Gastrocnemius medialis (tissue), 4 donors: ENCODE data around the gene TGFBR3L. TPM values are rescaled to one million over a fixed set of nuclear protein-coding genes. Genes with fewer than 3 reads are reported as not detected.

Experiments
- ATAC-seq, 2 donors: fragments of 150-250 bp; one replicate each; pipeline ENCODE4 v1.9.1; 2016
- DNase-seq, 2 donors: peaks; one replicate each; pipeline ENCODE4 v3.0.0-alpha.2; 2019
- H3K27ac ChIP-seq, 4 donors: fragments of 200-600 bp; sonication (generic); 1 replicate in 1 of 4; 2 replicates in 3 of 4; pipeline ENCODE4 v1.5.1; 2016 to 2018; ENCODE audit warnings: mild to moderate bottlenecking in 2 of 4, moderate library complexity in 1 of 4
- H3K27me3 ChIP-seq, 3 donors: fragments of 200-600 bp; sonication (generic) in 2 of 3; 1 replicate in 1 of 3; 2 replicates in 2 of 3; pipeline versions ENCODE4 v1.5.1 to v1.6.0; 2016 to 2019; ENCODE audit warnings: mild to moderate bottlenecking in 1 of 3, moderate library complexity in 1 of 3
- H3K36me3 ChIP-seq, 2 donors: fragments of 200-600 bp; sonication (generic) in 1 of 2; one replicate each; pipeline ENCODE4 v1.5.1; 2017 to 2018
- H3K4me1 ChIP-seq, 2 donors: fragments of 200-600 bp; sonication (generic) in 1 of 2; one replicate each; pipeline ENCODE4 v1.5.1; 2016 to 2017; ENCODE audit warnings: mild to moderate bottlenecking in 2 of 2
- H3K4me3 ChIP-seq, 4 donors: fragments of 200-600 bp; sonication (generic) in 3 of 4; 1 replicate in 1 of 4; 2 replicates in 3 of 4; pipeline ENCODE4 v1.5.1; 2016 to 2019; ENCODE audit warnings: mild to moderate bottlenecking in 2 of 4
- H3K9me3 ChIP-seq, 3 donors: fragments of 200-600 bp; sonication (generic) in 2 of 3; 1 replicate in 1 of 3; 2 replicates in 2 of 3; pipeline ENCODE4 v1.5.1; 2016 to 2019
- POLR2A ChIP-seq, 2 donors: fragments of 450-650 bp; IDR thresholded peaks; one replicate each; pipeline ENCODE4 v1.6.1; 2017; ENCODE audit warnings: antibody characterized with exemption in 2 of 2, mild to moderate bottlenecking in 2 of 2, moderate library complexity in 2 of 2
- in situ Hi-C, 4 donors: fragments of 200-750 bp; cut with MboI; loops; one replicate each; pipeline versions ENCODE4 v1.15.0 to v1.8.0; 2017; ENCODE audit warnings: low sequenced_read_pairs in 4 of 4
- intact Hi-C: fragments of 100-400 bp; cut with DNase I; formaldehyde crosslinking; loops from one replicate; pipeline ENCODE4 v1.15.1; 2023; ENCODE audit warnings: low total_unique reads
- total RNA-seq, 4 donors: library from RNA; depleted of rRNA; stranded (reverse); fragments of >200 nt; gene quantifications; one replicate each; pipeline versions ENCODE4 v1.1.0 to v1.2.3, GENCODE V29; 2016
- TF ChIP-seq, protein P1 (sequence below), 5 experiments: fragments of 450-650 bp in 3 of 5; fragments of 200-600 bp in 2 of 5; sonication (generic) in 2 of 5; IDR thresholded peaks in 4 of 5; conservative IDR thresholded peaks in 1 of 5; 1 replicate in 4 of 5; 2 replicates in 1 of 5; pipeline ENCODE4 v1.5.1; 2016 to 2019; ENCODE audit warnings: antibody characterized with exemption in 5 of 5, mild to moderate bottlenecking in 3 of 5, moderate library complexity in 3 of 5

TGFBR3L gene
- total RNA-seq, 4 donors from 2014 or later = 0.62 to 2.6 (median 1.5) TPM; not detected in 1

DNA sequence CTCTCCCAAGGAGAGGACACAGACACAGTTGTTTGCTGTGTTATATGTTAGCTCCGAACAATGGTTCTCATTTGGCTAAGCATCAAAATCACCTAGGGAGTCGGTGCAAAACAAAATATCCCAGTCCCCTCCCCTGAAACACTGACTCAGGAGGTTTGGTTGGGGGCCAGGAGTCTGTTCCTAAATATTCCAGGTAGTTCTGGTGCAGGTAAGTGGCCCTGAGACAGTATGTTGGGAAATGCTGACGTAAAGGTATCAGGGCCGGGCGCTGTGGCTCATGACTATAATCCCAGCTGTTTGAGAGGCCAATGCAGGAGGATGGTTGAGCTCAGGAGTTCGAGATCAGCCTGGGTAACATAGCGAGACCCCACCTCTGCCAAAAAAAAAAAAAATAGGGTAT, 13.3 kb upstream of the TGFBR3L start:
- Histone ChIP-seq H3K4me3 (no peak overlapping the region), H3K27me3 (no peaks in the 10 kb centered on the region), H3K4me1 (peaks cover 22 to 30% of the 10 kb centered on the region in 2 donors), H3K9me3 (no peaks in the 10 kb centered on the region), H3K27ac (no peak overlapping the region), H3K36me3 (peaks cover 0 to 11% of the 10 kb centered on the region in 2 donors)
- ATAC-seq = no peak
- no peak for TF ChIP-seq POLR2A (IDR thresholded peaks at IDR 0.05)
- in situ Hi-C loops (no loop called here), intact Hi-C loops (loop anchor here (10.0 kb wide), 1 partner anchor 613 kb away; the partner anchor contains the start of gene ZNF414)
- no peak for DNase-seq

DNA sequence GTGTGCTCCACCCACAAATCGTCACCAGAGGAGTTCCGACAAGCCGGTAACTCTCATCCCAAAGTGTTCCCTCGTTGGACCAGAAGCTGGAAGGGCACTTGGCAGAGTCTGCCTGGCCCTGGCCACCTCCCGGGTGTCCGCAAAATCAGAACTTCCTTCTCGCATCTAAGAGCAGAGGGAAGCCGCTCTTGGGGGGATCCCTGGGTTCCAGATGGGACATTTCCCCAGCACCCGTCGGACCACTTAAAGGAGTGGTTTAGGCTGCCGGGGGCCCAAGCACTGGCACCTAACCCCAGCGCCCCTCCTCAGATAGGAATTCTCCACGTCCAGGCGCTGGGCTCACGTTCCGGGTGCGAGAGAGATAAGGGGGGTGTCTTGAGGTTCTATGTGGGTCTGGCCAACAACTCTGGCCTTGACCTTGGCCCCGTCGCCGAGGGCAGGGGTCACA, 11.8 kb upstream of the TGFBR3L start:
- TF ChIP-seq, protein P1, sequence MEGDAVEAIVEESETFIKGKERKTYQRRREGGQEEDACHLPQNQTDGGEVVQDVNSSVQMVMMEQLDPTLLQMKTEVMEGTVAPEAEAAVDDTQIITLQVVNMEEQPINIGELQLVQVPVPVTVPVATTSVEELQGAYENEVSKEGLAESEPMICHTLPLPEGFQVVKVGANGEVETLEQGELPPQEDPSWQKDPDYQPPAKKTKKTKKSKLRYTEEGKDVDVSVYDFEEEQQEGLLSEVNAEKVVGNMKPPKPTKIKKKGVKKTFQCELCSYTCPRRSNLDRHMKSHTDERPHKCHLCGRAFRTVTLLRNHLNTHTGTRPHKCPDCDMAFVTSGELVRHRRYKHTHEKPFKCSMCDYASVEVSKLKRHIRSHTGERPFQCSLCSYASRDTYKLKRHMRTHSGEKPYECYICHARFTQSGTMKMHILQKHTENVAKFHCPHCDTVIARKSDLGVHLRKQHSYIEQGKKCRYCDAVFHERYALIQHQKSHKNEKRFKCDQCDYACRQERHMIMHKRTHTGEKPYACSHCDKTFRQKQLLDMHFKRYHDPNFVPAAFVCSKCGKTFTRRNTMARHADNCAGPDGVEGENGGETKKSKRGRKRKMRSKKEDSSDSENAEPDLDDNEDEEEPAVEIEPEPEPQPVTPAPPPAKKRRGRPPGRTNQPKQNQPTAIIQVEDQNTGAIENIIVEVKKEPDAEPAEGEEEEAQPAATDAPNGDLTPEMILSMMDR (IDR thresholded peaks at IDR 0.05 in 4 of 5, conservative IDR thresholded peaks at IDR 0.05 in 1 of 5) = no peak
- no peak for TF ChIP-seq POLR2A (IDR thresholded peaks at IDR 0.05)
- Histone ChIP-seq H3K36me3 (peaks cover 0 to 13% of the 10 kb centered on the region in 2 donors), H3K27ac (peak overlapping the region; percentile 86 to 92 (median 90)), H3K4me3 (peak overlapping the region; percentile 66 to 97 (median 76)), H3K27me3 (no peaks in the 10 kb centered on the region), H3K9me3 (no peaks in the 10 kb centered on the region), H3K4me1 (peaks cover 22 to 37% of the 10 kb centered on the region in 2 donors)
- intact Hi-C loops = loop anchor here (1.0 to 10.0 kb wide), 5 partner anchors 17 to 612 kb away; partner anchors contain the start of genes PET100, SNAPC2, TIMM44 and XAB2
- ATAC-seq = no peak
- DNase-seq = no peak
- in situ Hi-C loops = no loop called here

DNA sequence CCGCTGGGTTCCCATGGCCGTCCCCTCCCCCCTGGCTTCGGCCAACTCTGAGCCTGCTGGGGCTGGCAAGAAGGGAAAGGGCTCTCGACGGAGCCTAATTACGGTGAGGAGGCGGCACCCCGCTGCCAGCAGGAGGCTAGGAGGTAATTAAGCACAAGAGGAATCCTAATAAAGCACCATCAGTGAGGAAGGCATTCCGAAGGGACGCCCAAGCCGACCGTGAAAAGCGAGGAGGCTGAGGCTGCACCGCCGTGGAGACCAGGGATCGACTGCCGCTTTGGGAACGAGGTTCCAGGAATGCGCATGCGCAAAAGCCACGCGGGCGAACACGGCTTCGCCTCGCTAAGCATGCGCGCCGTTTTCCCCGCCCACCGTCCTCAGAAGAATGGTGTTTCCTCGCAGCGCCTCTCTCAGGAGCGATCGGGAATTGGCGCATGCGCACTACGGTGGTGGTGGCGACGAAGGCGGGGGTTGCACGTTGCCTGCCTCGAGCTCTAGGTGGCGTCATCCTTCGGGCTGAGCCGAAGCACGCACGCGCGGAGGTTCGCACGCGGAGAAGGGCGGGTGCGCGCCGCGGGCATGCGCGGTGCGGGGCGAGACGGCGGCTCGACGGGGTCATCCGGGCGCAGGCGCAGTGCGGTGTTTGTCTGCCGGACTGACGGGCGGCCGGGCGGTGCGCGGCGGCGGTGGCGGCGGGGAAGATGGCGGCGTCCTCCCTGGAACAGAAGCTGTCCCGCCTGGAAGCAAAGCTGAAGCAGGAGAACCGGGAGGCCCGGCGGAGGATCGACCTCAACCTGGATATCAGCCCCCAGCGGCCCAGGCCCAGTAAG, 11.2 kb upstream of the TGFBR3L start, which contains the start of gene MAP2K7:
Gene MAP2K7 (plus strand): TSS at position 634 of the 830 bp plus-strand sequence. CDS start 68 bp downstream, at position 702.
- H3K27me3 ChIP-seq = no peaks in the 10 kb centered on the region
- H3K4me3 ChIP-seq = peak within 1 kb of the TSS; percentile 82 to 97 (median 90)
- DNase-seq (peak; percentile 99 to 100), ATAC-seq (peak; percentile 95 to 97)
- TF ChIP-seq, protein P1 (IDR thresholded peaks at IDR 0.05 in 4 of 5, conservative IDR thresholded peaks at IDR 0.05 in 1 of 5) = peak in 4 of 5 experiments; percentile 22 to 55 (median 38)
- peak; percentile 84 to 86 for TF ChIP-seq POLR2A (IDR thresholded peaks at IDR 0.05)
- no peaks in the 10 kb centered on the region for H3K9me3 ChIP-seq
- peaks cover 0 to 13% of the 10 kb centered on the region in 2 donors for H3K36me3 ChIP-seq
- in situ Hi-C loops (no loop called here), intact Hi-C loops (loop anchor here (1.0 to 10.0 kb wide), 5 partner anchors 17 to 611 kb away; partner anchors contain the start of genes PET100, SNAPC2, TIMM44 and XAB2)
- peaks cover 22 to 37% of the 10 kb centered on the region in 2 donors for H3K4me1 ChIP-seq
- H3K27ac ChIP-seq = peak within 1 kb of the TSS; percentile 86 to 92 (median 90)

DNA sequence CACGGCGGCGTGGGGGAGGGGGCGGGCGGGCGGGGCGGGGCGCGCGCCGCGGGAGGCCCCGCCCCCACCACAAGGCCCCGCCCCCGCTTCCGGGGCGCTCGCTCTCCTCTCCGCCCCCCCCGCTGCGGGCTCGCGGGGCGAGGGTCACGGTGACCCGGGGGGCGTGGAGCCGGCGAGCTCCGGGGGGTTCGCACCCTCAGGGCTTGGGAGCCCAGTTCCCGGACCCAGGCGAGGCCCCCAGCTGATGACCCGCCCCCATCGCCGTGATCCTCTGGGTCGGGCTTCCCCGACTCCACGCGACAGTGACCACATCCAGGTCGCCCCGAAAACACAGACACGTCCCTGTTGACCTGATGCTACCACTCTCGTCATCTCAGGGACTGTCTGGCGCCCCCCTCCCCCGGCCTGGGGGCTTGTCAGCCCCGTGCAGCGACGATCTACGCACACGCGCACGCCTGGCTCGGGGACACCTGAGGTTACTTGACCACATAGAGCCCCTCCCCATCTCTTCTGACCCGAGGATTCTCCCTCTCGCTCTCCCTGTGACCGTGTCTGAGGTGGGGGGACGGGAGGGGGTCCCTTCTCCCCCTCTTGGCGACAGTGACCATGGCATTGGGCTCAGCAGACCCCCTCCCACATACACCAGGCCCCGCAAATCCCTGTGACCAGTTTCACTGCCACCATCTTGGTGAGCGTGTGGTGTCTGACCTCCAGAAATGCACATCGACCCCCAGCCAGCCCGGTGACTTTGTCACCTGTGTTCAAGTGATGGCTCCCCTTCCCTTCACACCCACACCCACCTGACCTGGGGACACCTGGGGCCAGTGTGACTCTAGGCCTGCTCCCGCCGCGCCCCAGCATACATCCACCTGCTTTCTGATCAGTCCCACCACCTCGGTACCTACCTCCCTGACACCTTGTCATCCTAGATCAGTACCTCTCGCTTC, 10.3 kb upstream of the TGFBR3L start:
- intact Hi-C loops = loop anchor here (10.0 kb wide), 1 partner anchor 610 kb away; the partner anchor contains the start of gene ZNF414
- H3K4me1 ChIP-seq = peaks cover 22 to 37% of the 10 kb centered on the region in 2 donors
- peak; percentile 49 to 51 for ATAC-seq

More for the DNA sequence above, 10.3 kb upstream of the TGFBR3L start:
- H3K27me3 ChIP-seq = no peaks in the 10 kb centered on the region
- H3K4me3 ChIP-seq = peak overlapping the region; percentile 82 to 97 (median 90)
- in situ Hi-C loops = no loop called here
- peak overlapping the region; percentile 86 to 92 (median 90) for H3K27ac ChIP-seq
- DNase-seq = peak in 1 of 2 donors; percentile 43
- peaks cover 0 to 13% of the 10 kb centered on the region in 2 donors for H3K36me3 ChIP-seq
- TF ChIP-seq POLR2A (IDR thresholded peaks at IDR 0.05) = no peak
- TF ChIP-seq, protein P1 (IDR thresholded peaks at IDR 0.05 in 4 of 5, conservative IDR thresholded peaks at IDR 0.05 in 1 of 5) = no peak
- no peaks in the 10 kb centered on the region for H3K9me3 ChIP-seq
